Calu3 (cell line): ENCODE measurements around the gene SLC22A23. TPM values are rescaled to one million over a fixed set of nuclear protein-coding genes. Genes with fewer than 3 reads are reported as not detected.

Experiments used
- BruUV-seq: library from RNA; stranded (reverse); fragments of 400-500 nt; replicated peaks from 2 replicates; lab custom pipeline; 2021; lab: Mats Ljungman, UMichigan
- CTCF ChIA-PET: fragments of 300-600 bp; sonication (Branson Sonifier 250); formaldehyde crosslinking; loops from one replicate; lab custom pipeline; 2022; ENCODE audit warnings: antibody characterized with exemption; lab: Charles Lee
- DNase-seq: peaks from one replicate; pipeline ENCODE4 v3.0.0; 2022
- H3K27ac Mint-ChIP-seq: one replicate; pipeline ENCODE4 v1.8.0; 2022; ENCODE audit warnings: mixed read lengths; ENCODE audit not compliant: unreplicated experiment
- H3K27me3 Mint-ChIP-seq: one replicate; pipeline ENCODE4 v1.8.0; 2022; ENCODE audit warnings: mixed read lengths; ENCODE audit not compliant: unreplicated experiment
- H3K36me3 Mint-ChIP-seq: one replicate; pipeline ENCODE4 v1.8.0; 2022; ENCODE audit warnings: mild to moderate bottlenecking, moderate library complexity, mixed read lengths; ENCODE audit not compliant: insufficient read depth, unreplicated experiment
- H3K4me1 Mint-ChIP-seq: one replicate; pipeline ENCODE4 v1.8.0; 2022; ENCODE audit warnings: mild to moderate bottlenecking, low read depth, mixed read lengths; ENCODE audit not compliant: unreplicated experiment
- H3K4me3 Mint-ChIP-seq: one replicate; pipeline ENCODE4 v1.8.0; 2022; ENCODE audit warnings: mild to moderate bottlenecking, low read depth, moderate library complexity, mixed read lengths; ENCODE audit not compliant: unreplicated experiment
- H3K9me3 Mint-ChIP-seq: one replicate; pipeline ENCODE4 v1.8.0; 2022; ENCODE audit warnings: low read depth, mixed read lengths; ENCODE audit not compliant: unreplicated experiment
- CTCF ChIP-seq: fragments of 200-600 bp; IDR thresholded peaks from one replicate; pipeline ENCODE4 v1.8.0; 2022; ENCODE audit warnings: antibody characterized with exemption; ENCODE audit not compliant: unreplicated experiment
- intact Hi-C: fragments of 100-400 bp; cut with micrococcal nuclease; formaldehyde crosslinking; loops from one replicate; pipeline ENCODE4 v1.10.0; 2022; ENCODE audit not compliant: unreplicated experiment
- total RNA-seq: library from RNA; stranded (reverse); gene quantifications from 2 replicates; pipeline ENCODE4 v1.2.3, GENCODE V29; 2022

The SLC22A23 gene
- total RNA-seq, 1 experiment from 2014 or later, result 3.9 TPM

GRCh38 chr6:3407840-3408239, 49.0 kb downstream of the SLC22A23 start:
- TF ChIP-seq CTCF, result no peak
- no peak overlapping the region for H3K4me3 Mint-ChIP-seq
- intact Hi-C loops, result no loop called here
- CTCF ChIA-PET, result no interaction called here
- H3K4me1 Mint-ChIP-seq, result peaks cover 42% of the 10 kb centered on the region
- no peaks in the 10 kb centered on the region for H3K9me3 Mint-ChIP-seq
- no TSS peak for BruUV-seq
- H3K27me3 Mint-ChIP-seq, result no peaks in the 10 kb centered on the region
- no peak for DNase-seq
- H3K27ac Mint-ChIP-seq, result no peak overlapping the region
- H3K36me3 Mint-ChIP-seq, result peaks cover 11% of the 10 kb centered on the region

GRCh38 chr6:3406891-3407809, 49.7 kb downstream of the SLC22A23 start:
- Mint-ChIP-seq H3K36me3 (peaks cover 14% of the 10 kb centered on the region), H3K4me3 (no peak overlapping the region), H3K9me3 (no peaks in the 10 kb centered on the region), H3K27ac (no peak overlapping the region), H3K27me3 (no peaks in the 10 kb centered on the region), H3K4me1 (peaks cover 48% of the 10 kb centered on the region)
- no TSS peak for BruUV-seq
- DNase-seq, result no peak
- intact Hi-C loops, result no loop called here
- TF ChIP-seq CTCF, result no peak
- CTCF ChIA-PET, result no interaction called here

- DNase-seq, result no peak
- H3K4me3 Mint-ChIP-seq, result no peak overlapping the region
- intact Hi-C loops, result no loop called here
- no TSS peak for BruUV-seq
- no peaks in the 10 kb centered on the region for H3K9me3 Mint-ChIP-seq
- no peak for TF ChIP-seq CTCF
- H3K27ac Mint-ChIP-seq, result no peak overlapping the region
- CTCF ChIA-PET, result no interaction called here
- H3K27me3 Mint-ChIP-seq, result no peaks in the 10 kb centered on the region
- peaks cover 56% of the 10 kb centered on the region for H3K4me1 Mint-ChIP-seq
- H3K36me3 Mint-ChIP-seq, result peaks cover 14% of the 10 kb centered on the region
Observed at GRCh38 chr6:3406362-3406821, 50.5 kb downstream of the SLC22A23 start.

- Mint-ChIP-seq H3K4me1 (peaks cover 53% of the 10 kb centered on the region), H3K9me3 (no peaks in the 10 kb centered on the region), H3K27me3 (no peaks in the 10 kb centered on the region), H3K36me3 (peaks cover 10% of the 10 kb centered on the region), H3K27ac (no peak overlapping the region), H3K4me3 (no peak overlapping the region)
- no peak for DNase-seq
- intact Hi-C loops, result no loop called here
- CTCF ChIA-PET, result no interaction called here
- no peak for TF ChIP-seq CTCF
- no TSS peak for BruUV-seq
Observed at GRCh38 chr6:3405679-3406078, 51.2 kb downstream of the SLC22A23 start.
